Panc1 (cell line): ENCODE results near the gene CDH8.

Experiments used
- CTCF ChIP-seq: fragments of 450-650 bp; IDR thresholded peaks from 2 replicates; pipeline ENCODE4 v1.5.1; 2017; ENCODE audit warnings: mild to moderate bottlenecking
- POLR2AphosphoS5 ChIP-seq: IDR thresholded peaks from 2 replicates; pipeline ENCODE4 v1.6.1; 2012; ENCODE audit warnings: mild to moderate bottlenecking, low read depth, low read length, moderate library complexity
- SIN3A ChIP-seq: IDR thresholded peaks from 2 replicates; pipeline ENCODE4 v1.6.1; 2012; ENCODE audit warnings: low read depth, mild to moderate bottlenecking, low read length, moderate library complexity, borderline replicate concordance; ENCODE audit not compliant: insufficient read depth

- TF ChIP-seq SIN3A, result no peak
- no peak for TF ChIP-seq CTCF
- no peak for TF ChIP-seq POLR2AphosphoS5
Observed at GRCh38 chr16:61721544-61721943, 314.7 kb downstream of the CDH8 start.
